HEK293 (cell line): Measurements from ENCODE around the gene PRR16.

ENCODE experiments used
- CTCF ChIA-PET: fragments of 350-600 bp; formaldehyde crosslinking; extraction: SDS; loops from one replicate; lab custom pipeline; 2021; ENCODE audit warnings: antibody characterized with exemption; lab: Yijun Ruan, JAX
- POLR2A ChIA-PET: fragments of 300-600 bp; formaldehyde crosslinking; extraction: SDS; loops from one replicate; lab custom pipeline; 2020; ENCODE audit warnings: antibody characterized with exemption, inconsistent platforms; lab: Yijun Ruan, JAX
- H3K27ac ChIP-seq: fragments of 200-500 bp; sonication (Bioruptor generic); 2 replicates; pipeline ENCODE4 v1.5.1; 2014; ENCODE audit warnings: low read depth, low read length, control low read depth, inconsistent platforms; ENCODE audit errors: extremely low read depth
- H3K36me3 ChIP-seq, 2 experiments: fragments of 200-500 bp in 1 of 2; sonication (Bioruptor generic) in 1 of 2; 1 replicate in 1 of 2; 2 replicates in 1 of 2; pipeline ENCODE4 v1.5.1; 2014 to 2017; ENCODE audit warnings: inconsistent platforms in 2 of 2, low read length in 2 of 2; ENCODE audit not compliant: control insufficient read depth in 2 of 2, insufficient read depth in 1 of 2
- H3K4me1 ChIP-seq: fragments of 200-500 bp; sonication (Bioruptor generic); 2 replicates; pipeline ENCODE4 v1.5.1; 2014; ENCODE audit warnings: mild to moderate bottlenecking, low read length, inconsistent platforms; ENCODE audit not compliant: control insufficient read depth, insufficient read depth
- H3K4me3 ChIP-seq: 2 replicates; pipeline ENCODE4 v1.5.1; 2011; ENCODE audit warnings: low read depth, mild to moderate bottlenecking, control low read depth, low read length, moderate library complexity
- H3K9me3 ChIP-seq: fragments of 200-500 bp; sonication (Bioruptor generic); 2 replicates; pipeline ENCODE4 v1.5.1; 2014; ENCODE audit warnings: low read depth, low read length, inconsistent platforms; ENCODE audit not compliant: control insufficient read depth, insufficient read depth
- ATF2 ChIP-seq: fragments of 450-650 bp; formaldehyde crosslinking; IDR thresholded peaks from 2 replicates; pipeline ENCODE4 v1.5.1; 2016; ENCODE audit warnings: missing biosample characterization, missing genetic modification characterization, low read depth
- BCL11A ChIP-seq: fragments of 450-650 bp; formaldehyde crosslinking; IDR thresholded peaks from 2 replicates; pipeline ENCODE4 v1.5.1; 2016; ENCODE audit warnings: low read depth, missing biosample characterization, missing genetic modification characterization
- INSM2 ChIP-seq: fragments of 450-650 bp; formaldehyde crosslinking; IDR thresholded peaks from 2 replicates; pipeline ENCODE4 v1.5.1; 2016; ENCODE audit warnings: missing biosample characterization, missing genetic modification characterization
- MYNN ChIP-seq: fragments of 450-650 bp; formaldehyde crosslinking; IDR thresholded peaks from 2 replicates; pipeline ENCODE4 v1.5.1; 2016; ENCODE audit warnings: missing biosample characterization, missing genetic modification characterization, borderline replicate concordance
- PRDM6 ChIP-seq: fragments of 450-650 bp; formaldehyde crosslinking; IDR thresholded peaks from 2 replicates; pipeline ENCODE4 v1.5.1; 2017; ENCODE audit warnings: missing biosample characterization, missing genetic modification characterization
- ZBTB49 ChIP-seq: fragments of 450-650 bp; formaldehyde crosslinking; IDR thresholded peaks from 2 replicates; pipeline ENCODE4 v1.5.1; 2016; ENCODE audit warnings: missing biosample characterization, missing genetic modification characterization, low read depth
- ZFP69B ChIP-seq: fragments of 450-650 bp; formaldehyde crosslinking; IDR thresholded peaks from 2 replicates; pipeline ENCODE4 v1.5.1; 2016; ENCODE audit warnings: missing biosample characterization, missing genetic modification characterization
- ZNF148 ChIP-seq: fragments of 450-650 bp; formaldehyde crosslinking; IDR thresholded peaks from 2 replicates; pipeline ENCODE4 v1.5.0; 2017; ENCODE audit warnings: missing biosample characterization, missing genetic modification characterization, borderline replicate concordance
- ZNF221 ChIP-seq: fragments of 450-650 bp; formaldehyde crosslinking; IDR thresholded peaks from 2 replicates; pipeline ENCODE4 v1.5.1; 2017; ENCODE audit warnings: missing biosample characterization, missing genetic modification characterization, borderline replicate concordance
- ZNF239 ChIP-seq: fragments of 450-650 bp; formaldehyde crosslinking; IDR thresholded peaks from 2 replicates; pipeline ENCODE4 v1.5.1; 2016; ENCODE audit warnings: missing biosample characterization, missing genetic modification characterization
- ZNF423 ChIP-seq: fragments of 450-650 bp; formaldehyde crosslinking; IDR thresholded peaks from 2 replicates; pipeline ENCODE4 v1.5.1; 2016; ENCODE audit warnings: missing biosample characterization, missing genetic modification characterization
- ZNF701 ChIP-seq: fragments of 450-650 bp; formaldehyde crosslinking; IDR thresholded peaks from 2 replicates; pipeline ENCODE4 v1.5.1; 2016; ENCODE audit warnings: missing biosample characterization, missing genetic modification characterization
- ZSCAN18 ChIP-seq: fragments of 450-650 bp; formaldehyde crosslinking; IDR thresholded peaks from 2 replicates; pipeline ENCODE4 v1.5.1; 2016; ENCODE audit warnings: missing biosample characterization, missing genetic modification characterization

The PRR16 gene

GRCh38 chr5:120550358-120550757 is 86.3 kb downstream of the PRR16 start:
- Histone ChIP-seq H3K36me3 (no peaks in the 10 kb centered on the region), H3K4me1 (no peaks in the 10 kb centered on the region), H3K27ac (no peak overlapping the region), H3K4me3 (no peak overlapping the region), H3K9me3 (no peaks in the 10 kb centered on the region)
- ChIA-PET CTCF (no interaction called here), POLR2A (no interaction called here)
- no peak for TF ChIP-seq ZSCAN18 (tag by site-specific recombination)
- TF ChIP-seq ZNF221 (tag by site-specific recombination) = no peak
- TF ChIP-seq BCL11A (tag by site-specific recombination) = no peak
- no peak for TF ChIP-seq ZFP69B
- TF ChIP-seq MYNN (tag by site-specific recombination) = no peak
- TF ChIP-seq ZBTB49 = no peak
- TF ChIP-seq ZNF701 (tag by site-specific recombination) = no peak

GRCh38 chr5:120552638-120553037 is 88.5 kb downstream of the PRR16 start:
- POLR2A ChIA-PET = no interaction called here
- H3K27ac ChIP-seq = no peak overlapping the region
- CTCF ChIA-PET = no interaction called here

More at GRCh38 chr5:120552638-120553037, 88.5 kb downstream of the PRR16 start:
- no peaks in the 10 kb centered on the region for H3K9me3 ChIP-seq
- H3K36me3 ChIP-seq = no peaks in the 10 kb centered on the region
- no peaks in the 10 kb centered on the region for H3K4me1 ChIP-seq
- no peak overlapping the region for H3K4me3 ChIP-seq
- TF ChIP-seq ZNF148 = no peak
- TF ChIP-seq ATF2 = no peak
- no peak for TF ChIP-seq PRDM6 (tag by site-specific recombination)
- TF ChIP-seq INSM2 (tag by site-specific recombination) = no peak
- TF ChIP-seq ZNF423 (tag by site-specific recombination) = no peak
- no peak for TF ChIP-seq BCL11A (tag by site-specific recombination)
- TF ChIP-seq ZNF239 (tag by site-specific recombination) = no peak
